Esophagus (tissue), 2 donors: ENCODE measurements around the gene TSPAN17. TPM values are rescaled to one million over a fixed set of nuclear protein-coding genes. Genes with fewer than 3 reads are reported as not detected.

Source experiments
- H3K27ac ChIP-seq, 2 donors: one replicate each; pipeline ENCODE4 v1.5.1; 2013; ENCODE audit warnings: low read depth in 2 of 2, mild to moderate bottlenecking in 2 of 2, inconsistent platforms in 1 of 2, low read length in 1 of 2, moderate library complexity in 1 of 2
- H3K27me3 ChIP-seq, 2 donors: one replicate each; pipeline ENCODE4 v1.6.1; 2013; ENCODE audit warnings: low read length in 2 of 2, control low read depth in 1 of 2, mild to moderate bottlenecking in 1 of 2; ENCODE audit not compliant: insufficient read depth in 2 of 2, control insufficient read depth in 1 of 2
- H3K36me3 ChIP-seq, 2 donors: one replicate each; pipeline ENCODE4 v1.6.1; 2013; ENCODE audit warnings: low read length in 1 of 2; ENCODE audit not compliant: control insufficient read depth in 2 of 2, insufficient read depth in 2 of 2
- H3K4me1 ChIP-seq, 2 donors: one replicate each; pipeline ENCODE4 v1.6.1; 2013; ENCODE audit warnings: low read length in 1 of 2; ENCODE audit not compliant: control insufficient read depth in 2 of 2, insufficient read depth in 2 of 2
- H3K4me3 ChIP-seq, 2 donors: one replicate each; pipeline ENCODE4 v1.5.1; 2013; ENCODE audit warnings: low read length in 2 of 2, mild to moderate bottlenecking in 2 of 2, low read depth in 1 of 2, moderate library complexity in 1 of 2
- H3K9me3 ChIP-seq, 2 donors: one replicate each; pipeline ENCODE4 v1.6.1; 2013; ENCODE audit warnings: mild to moderate bottlenecking in 2 of 2, low read depth in 1 of 2, low read length in 1 of 2, moderate library complexity in 1 of 2; ENCODE audit not compliant: control insufficient read depth in 2 of 2, insufficient read depth in 1 of 2
- WGBS, 2 donors: extraction: QIAGEN DNeasy Blood & Tissue Kit; methylation state at CpG; one replicate each; pipeline ENCODE4 v1.1.7; 2013; 5-methylcytosine and 5-hydroxymethylcytosine counted together
- polyA plus RNA-seq, 2 donors: library from polyadenylated mRNA; stranded (reverse); fragments of 200-250 nt; gene quantifications; one replicate each; pipeline ENCODE4 v1.2.3, GENCODE V29; 2013
- donor health status: healthy with polysubstance abuse.
- donor health status: Bipolar disorder and iron deficiency.

TSPAN17 gene
- polyA plus RNA-seq, 2 donors: 15.7 to 21.3 TPM

DNA sequence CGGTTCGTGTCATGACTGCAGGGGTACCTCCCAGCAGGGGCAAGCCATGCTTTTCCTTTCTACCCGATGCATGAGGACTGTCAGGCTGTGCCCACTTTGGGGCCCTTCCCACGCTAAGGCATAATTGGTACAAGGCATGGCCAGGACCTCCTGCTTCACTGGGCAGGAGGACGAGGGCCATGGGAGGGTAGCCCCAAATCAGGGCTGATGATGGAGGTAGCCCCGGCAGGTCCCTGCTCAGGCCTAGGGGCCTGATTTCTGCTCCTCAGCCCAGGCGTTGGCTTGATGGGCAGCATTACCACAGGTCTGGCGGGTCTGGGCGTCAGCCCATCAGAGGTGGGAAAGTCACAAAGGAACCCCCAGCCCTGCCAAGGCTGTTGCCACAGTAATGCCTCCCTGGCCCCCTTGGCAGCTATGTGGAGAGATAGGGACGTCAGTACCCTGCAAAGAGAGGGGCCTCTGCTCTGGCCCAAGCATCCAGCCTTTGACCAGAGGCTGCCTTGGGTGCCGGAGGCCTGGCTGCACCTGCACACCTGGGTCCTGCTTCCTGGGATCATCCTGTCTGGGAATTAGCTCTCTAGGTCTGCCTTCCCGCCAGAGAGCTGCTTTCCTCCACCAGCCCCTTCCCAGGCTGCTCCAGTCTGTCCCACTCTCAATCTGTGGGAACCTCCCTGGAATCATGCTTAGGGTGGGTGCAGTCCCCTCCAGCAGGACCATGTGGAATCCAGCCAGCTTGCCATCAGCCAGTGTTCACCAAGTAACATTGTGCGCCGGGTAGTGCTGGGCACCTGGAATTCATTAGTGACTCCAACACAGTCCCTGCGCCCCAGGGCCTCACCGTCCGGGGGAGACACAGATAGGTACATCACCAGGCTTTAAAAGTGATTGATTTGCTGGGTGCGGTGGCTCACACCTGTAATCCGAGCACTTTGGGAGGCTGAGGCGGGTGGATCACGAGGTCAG, 15.4 kb downstream of the TSPAN17 start:
- H3K4me3 ChIP-seq: no peak overlapping the region
- H3K36me3 ChIP-seq: no peaks in the 10 kb centered on the region
- no peaks in the 10 kb centered on the region for H3K9me3 ChIP-seq
- 84 to 86% methylated on average over 21 of the region's 21 CpGs for WGBS, 2 donors
- H3K4me1 ChIP-seq: peaks cover 0 to 2% of the 10 kb centered on the region in 2 donors
- peaks cover 0 to 3% of the 10 kb centered on the region in 2 donors for H3K27me3 ChIP-seq
- H3K27ac ChIP-seq: no peak overlapping the region

DNA sequence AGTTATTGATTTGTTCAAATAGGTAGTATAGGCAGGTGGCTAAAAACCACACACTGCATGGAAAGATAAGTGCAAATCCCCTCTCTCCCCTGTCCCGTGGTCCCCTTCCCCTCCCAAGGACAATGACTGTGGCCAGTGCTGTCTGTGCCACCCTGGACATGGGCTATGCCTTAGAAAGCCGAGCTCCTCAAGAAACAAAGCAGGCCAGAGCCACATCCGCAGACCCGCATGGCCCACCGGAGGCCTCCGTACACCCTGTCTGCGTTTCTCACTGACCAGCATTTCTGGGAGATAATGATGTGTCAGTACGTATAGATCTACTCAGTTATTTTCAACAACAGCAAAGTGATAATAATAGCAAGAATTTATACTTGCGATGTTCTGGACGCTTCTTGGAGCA, 16.3 kb downstream of the TSPAN17 start:
- Histone ChIP-seq H3K27me3 (peaks cover 0 to 3% of the 10 kb centered on the region in 2 donors), H3K9me3 (no peaks in the 10 kb centered on the region), H3K36me3 (no peaks in the 10 kb centered on the region), H3K27ac (no peak overlapping the region), H3K4me3 (no peak overlapping the region), H3K4me1 (peaks cover 0 to 2% of the 10 kb centered on the region in 2 donors)
- 77 to 84% methylated on average over 10 of the region's 10 CpGs for WGBS, 2 donors

DNA sequence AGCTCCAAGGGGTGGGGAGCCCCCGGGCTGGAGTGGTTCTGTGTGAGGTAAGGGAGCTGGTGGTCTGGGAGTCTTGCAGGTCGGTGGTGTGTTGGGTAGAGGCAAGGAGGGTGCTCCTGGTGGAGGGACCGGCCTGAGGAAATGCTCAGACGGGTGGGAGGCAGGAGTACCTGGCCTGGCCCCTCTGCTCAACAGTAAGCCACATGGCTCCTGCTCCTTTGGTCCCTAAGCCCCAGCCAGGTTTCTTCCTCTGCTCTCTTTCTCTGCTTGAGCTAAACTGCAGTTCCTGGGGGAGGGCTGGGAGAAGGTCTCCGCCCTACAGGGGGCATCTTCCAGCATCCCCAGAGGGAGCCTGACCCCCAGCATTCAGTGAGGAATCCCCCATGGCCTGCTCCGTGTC, 17.2 kb downstream of the TSPAN17 start:
- whole genome bisulfite sequencing, 2 donors: 33 to 34% methylated on average over 5 to 6 of the region's 6 CpGs

DNA sequence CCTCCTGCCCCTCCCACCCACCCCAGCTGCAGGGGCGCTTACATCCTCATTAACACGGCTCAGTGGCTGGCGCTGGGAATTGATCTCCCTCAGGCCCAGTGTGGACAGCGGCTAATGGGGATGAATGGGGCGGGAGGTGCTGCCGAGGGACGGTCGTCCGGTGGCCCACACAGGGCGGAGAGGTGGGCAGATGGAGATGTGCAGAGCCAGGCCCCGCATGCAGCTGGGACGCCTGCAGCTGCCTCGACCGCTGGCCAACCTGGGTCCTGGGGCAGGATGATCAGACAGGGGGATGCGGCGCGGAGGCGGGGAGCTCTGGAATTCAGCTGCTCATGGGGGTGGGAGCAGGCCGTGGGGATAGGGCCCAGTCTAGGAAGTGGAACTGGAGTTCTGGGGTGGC, 17.6 kb downstream of the TSPAN17 start:
- Histone ChIP-seq H3K27ac (no peak overlapping the region), H3K4me1 (no peaks in the 10 kb centered on the region), H3K36me3 (no peaks in the 10 kb centered on the region), H3K9me3 (no peaks in the 10 kb centered on the region), H3K4me3 (no peak overlapping the region), H3K27me3 (peaks cover 0 to 3% of the 10 kb centered on the region in 2 donors)
- 29 to 34% methylated on average over 17 to 19 of the region's 19 CpGs for WGBS, 2 donors

More for the DNA sequence above, 17.2 kb downstream of the TSPAN17 start:
- H3K9me3 ChIP-seq: no peaks in the 10 kb centered on the region
- no peak overlapping the region for H3K4me3 ChIP-seq
- H3K4me1 ChIP-seq: no peaks in the 10 kb centered on the region
- peaks cover 0 to 3% of the 10 kb centered on the region in 2 donors for H3K27me3 ChIP-seq
- no peaks in the 10 kb centered on the region for H3K36me3 ChIP-seq
- H3K27ac ChIP-seq: no peak overlapping the region

DNA sequence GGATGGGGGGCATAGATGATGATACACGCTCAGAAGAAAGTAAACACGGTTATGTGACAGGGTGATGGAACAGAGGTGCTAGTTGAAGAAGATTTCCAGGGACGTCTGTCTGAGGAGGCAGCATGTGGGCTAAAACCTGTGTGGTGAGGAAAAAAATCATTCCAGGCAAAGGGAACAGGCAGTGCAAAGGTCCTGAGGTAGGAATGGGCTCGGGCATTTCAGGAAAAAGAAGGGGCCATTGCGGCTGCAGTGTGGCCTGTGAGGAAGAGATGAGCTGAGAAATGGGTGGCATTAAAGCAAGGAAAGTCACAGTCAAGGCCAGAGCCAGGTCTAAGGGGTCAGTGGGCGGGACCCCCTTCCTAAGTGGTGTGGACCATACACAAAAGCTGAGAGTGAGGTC, 18.2 kb downstream of the TSPAN17 start:
- Histone ChIP-seq H3K36me3 (no peaks in the 10 kb centered on the region), H3K4me3 (no peak overlapping the region), H3K4me1 (no peaks in the 10 kb centered on the region), H3K27me3 (peaks cover 0 to 3% of the 10 kb centered on the region in 2 donors), H3K27ac (no peak overlapping the region), H3K9me3 (no peaks in the 10 kb centered on the region)
- WGBS, 2 donors: 75 to 86% methylated on average over 6 of the region's 6 CpGs

DNA sequence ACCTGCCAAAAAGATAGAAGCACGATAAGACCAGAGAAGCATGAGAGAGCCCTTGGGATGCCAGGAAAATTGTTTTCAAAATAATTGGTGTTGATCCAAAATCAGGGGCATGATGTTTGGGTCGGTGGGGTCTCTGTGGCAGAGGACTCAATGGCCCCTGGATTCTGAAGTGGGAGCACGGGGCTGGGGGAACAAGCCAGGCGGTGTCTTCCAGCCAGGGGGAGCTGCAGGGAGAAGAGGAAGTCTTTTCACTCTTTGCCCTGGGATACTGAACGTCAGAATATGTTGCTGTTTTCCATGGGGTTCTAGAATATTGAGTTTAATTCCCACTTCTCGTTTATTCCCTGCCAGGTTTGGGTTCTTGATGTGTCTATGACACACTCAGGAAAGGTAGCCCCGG, 20.4 kb downstream of the TSPAN17 start:
- WGBS, 2 donors: 66 to 75% methylated on average over 7 of the region's 7 CpGs
- no peak overlapping the region for H3K4me3 ChIP-seq
- H3K27me3 ChIP-seq: peaks cover 0 to 3% of the 10 kb centered on the region in 2 donors
- no peaks in the 10 kb centered on the region for H3K36me3 ChIP-seq
- no peak overlapping the region for H3K27ac ChIP-seq
- no peaks in the 10 kb centered on the region for H3K4me1 ChIP-seq
- H3K9me3 ChIP-seq: no peaks in the 10 kb centered on the region

DNA sequence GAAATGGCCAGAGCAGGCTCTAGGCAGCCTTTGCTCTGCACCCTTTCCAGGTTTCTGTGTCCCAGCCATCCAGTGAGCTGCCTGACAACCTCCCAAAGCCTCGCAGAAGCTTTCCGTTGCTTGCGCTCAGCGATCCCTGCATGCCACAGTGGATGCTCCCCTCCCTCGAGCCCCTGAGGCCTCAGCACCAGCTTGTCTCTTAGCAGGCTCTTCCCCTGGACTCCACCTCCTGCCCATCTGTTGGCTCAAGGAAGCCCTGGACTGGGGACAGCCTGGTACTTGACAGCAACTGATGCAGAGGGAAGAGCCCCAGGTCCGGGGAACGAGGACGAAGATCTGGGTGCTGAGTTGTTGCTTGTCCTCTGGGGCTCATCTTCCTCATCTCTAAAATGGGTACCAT, 23.2 kb downstream of the TSPAN17 start:
- Histone ChIP-seq H3K4me3 (no peak overlapping the region), H3K9me3 (no peaks in the 10 kb centered on the region), H3K36me3 (no peaks in the 10 kb centered on the region), H3K4me1 (no peaks in the 10 kb centered on the region), H3K27me3 (no peaks in the 10 kb centered on the region), H3K27ac (no peak overlapping the region)
- 76 to 77% methylated on average over 8 of the region's 8 CpGs for WGBS, 2 donors

DNA sequence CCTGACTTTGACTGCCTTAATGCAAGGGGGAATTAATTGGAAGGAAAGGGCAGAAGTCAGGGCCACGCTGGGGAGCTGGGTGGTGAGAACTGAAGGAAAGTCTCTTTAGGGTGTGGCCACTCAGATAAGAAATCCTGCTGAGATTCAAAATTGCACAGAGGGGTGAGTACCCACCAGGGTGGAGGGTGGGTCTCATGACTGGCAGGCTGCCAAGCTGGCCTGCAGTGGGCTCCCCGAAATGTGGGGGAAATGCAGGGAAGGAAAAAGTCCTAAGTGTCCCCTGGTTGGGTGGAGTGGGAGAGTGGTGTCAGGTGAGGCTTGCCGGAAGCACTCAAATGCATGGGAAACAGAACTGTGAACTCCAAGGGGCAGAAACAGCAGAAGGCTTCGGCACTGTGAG, 24.1 kb downstream of the TSPAN17 start:
- WGBS, 2 donors: 63% methylated on average over 4 of the region's 4 CpGs
- Histone ChIP-seq H3K27ac (no peak overlapping the region), H3K4me1 (no peaks in the 10 kb centered on the region), H3K27me3 (no peaks in the 10 kb centered on the region), H3K36me3 (no peaks in the 10 kb centered on the region), H3K4me3 (no peak overlapping the region), H3K9me3 (no peaks in the 10 kb centered on the region)

DNA sequence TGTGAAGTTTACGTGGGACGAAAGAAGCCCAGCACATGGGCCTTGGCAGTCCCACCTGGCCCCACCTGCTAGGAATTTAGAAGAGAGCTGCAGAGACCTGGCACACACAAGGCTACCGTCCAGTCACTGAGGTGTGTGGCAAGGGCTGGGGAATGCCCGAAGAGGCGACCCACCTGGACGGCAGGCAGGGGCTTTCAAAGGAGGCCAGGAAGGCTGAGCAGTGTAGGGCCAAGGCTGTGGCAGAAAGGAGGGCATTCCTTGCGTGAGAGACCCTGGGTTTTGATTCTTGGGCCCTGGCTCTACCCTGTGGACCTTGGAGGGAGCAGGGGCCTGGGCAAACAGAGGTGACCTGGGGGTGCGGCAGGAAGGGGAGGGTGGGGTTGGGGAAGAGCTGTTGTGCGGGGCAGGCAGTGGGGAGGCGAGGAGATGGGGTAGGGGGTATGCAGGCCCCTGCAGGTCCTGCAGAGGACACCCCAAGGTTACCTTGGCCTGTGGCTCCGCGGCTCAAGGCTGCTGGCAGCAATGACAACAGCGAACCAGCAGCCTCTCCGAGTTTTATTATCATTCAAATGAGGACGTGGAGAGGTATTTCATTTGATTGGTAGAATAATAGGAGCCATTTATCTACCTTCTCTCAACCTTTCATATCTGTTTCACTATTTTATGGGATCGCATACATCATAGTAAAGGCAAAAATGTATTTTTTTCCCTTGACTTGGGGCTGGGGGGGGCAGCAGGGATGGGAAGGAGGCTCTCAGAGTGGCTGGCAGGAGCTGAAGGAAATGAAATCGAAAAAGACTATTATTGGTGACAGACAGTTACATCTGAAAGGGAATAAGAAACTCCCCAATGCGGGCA, 24.8 kb downstream of the TSPAN17 start:
- no peak overlapping the region for H3K4me3 ChIP-seq
- no peaks in the 10 kb centered on the region for H3K36me3 ChIP-seq
- WGBS, 2 donors: 52 to 53% methylated on average over 18 of the region's 18 CpGs
- no peaks in the 10 kb centered on the region for H3K4me1 ChIP-seq
- H3K27ac ChIP-seq: no peak overlapping the region
- no peaks in the 10 kb centered on the region for H3K27me3 ChIP-seq
- H3K9me3 ChIP-seq: no peaks in the 10 kb centered on the region
